ENCODE data around the gene SLC39A6. TPM values are rescaled to one million over a fixed set of nuclear protein-coding genes. Genes with fewer than 3 reads are reported as not detected.
"Not testable (repeated sequence)": the region's sequence is repeated elsewhere in the genome, so short reads cannot be mapped to it uniquely, and the experiment has no call there.

The SLC39A6 gene
- total RNA-seq: 185 TPM

- peak; percentile 95 for DNase-seq
These were observed at the start of gene SLC39A6, which contains the start of gene ELP2 for GRCh38 chr18:36129300-36130038. Gene SLC39A6 (minus strand): TSS chr18:36129340. CDS start chr18:36127007, 2,333 bp downstream. Gene ELP2 (plus strand): TSS chr18:36129899. CDS start chr18:36129934, 35 bp downstream.

GRCh38 chr18:36177913-36178312 lies 48.8 kb upstream of the SLC39A6 start:
- no peak for DNase-seq

GRCh38 chr18:36176711-36177110 lies 47.6 kb upstream of the SLC39A6 start:
- no peak for DNase-seq

- DNase-seq: no peak
These were observed 47.0 kb upstream of the SLC39A6 start for GRCh38 chr18:36176177-36176584.

GRCh38 chr18:36175481-36175880 lies 46.3 kb upstream of the SLC39A6 start:
- DNase-seq: no peak

GRCh38 chr18:36169938-36170337 lies 40.8 kb upstream of the SLC39A6 start:
- no peak for DNase-seq

GRCh38 chr18:36168296-36168695 lies 39.2 kb upstream of the SLC39A6 start:
- DNase-seq: not testable (repeated sequence)

GRCh38 chr18:36167692-36168218 lies 38.6 kb upstream of the SLC39A6 start:
- DNase-seq: no peak

- DNase-seq: no peak
These were observed 33.8 kb upstream of the SLC39A6 start for GRCh38 chr18:36162981-36163380.

GRCh38 chr18:36160959-36161371 lies 31.8 kb upstream of the SLC39A6 start:
- no peak for DNase-seq

- DNase-seq: no peak
These were observed 29.2 kb upstream of the SLC39A6 start for GRCh38 chr18:36158266-36158867.

GRCh38 chr18:36157441-36157840 lies 28.3 kb upstream of the SLC39A6 start:
- DNase-seq: no peak

GRCh38 chr18:36155851-36156757 lies 27.0 kb upstream of the SLC39A6 start:
- DNase-seq: no peak

- no peak for DNase-seq
These were observed 24.6 kb upstream of the SLC39A6 start for GRCh38 chr18:36153771-36154170.

GRCh38 chr18:36153203-36153602 lies 24.1 kb upstream of the SLC39A6 start:
- no peak for DNase-seq

GRCh38 chr18:36152781-36153180 lies 23.6 kb upstream of the SLC39A6 start:
- no peak for DNase-seq

- no peak for DNase-seq
These were observed 20.6 kb upstream of the SLC39A6 start for GRCh38 chr18:36149514-36150289.

- DNase-seq: no peak
These were observed 14.3 kb upstream of the SLC39A6 start for GRCh38 chr18:36143391-36143790.

GRCh38 chr18:36142751-36143150 lies 13.6 kb upstream of the SLC39A6 start:
- no peak for DNase-seq

- DNase-seq: no peak
These were observed 12.4 kb upstream of the SLC39A6 start for GRCh38 chr18:36141576-36141975.

- no peak for DNase-seq
These were observed 10.1 kb upstream of the SLC39A6 start for GRCh38 chr18:36139245-36139644.

GRCh38 chr18:36135264-36135663 lies 6.1 kb upstream of the SLC39A6 start:
- DNase-seq: no peak
